HepG2 (cell line): ENCODE results near the gene C19orf73. TPM values are rescaled to one million over a fixed set of nuclear protein-coding genes. Genes with fewer than 3 reads are reported as not detected.
A peak's percentile ranks its signal among the peaks of the same experiment; 100 is the strongest.

Source experiments
- CREB1 ChIP-seq, 2 experiments: fragments of 450-650 bp in 1 of 2; IDR thresholded peaks; 2 replicates each; pipeline ENCODE4 v1.6.1; 2016 to 2017; ENCODE audit warnings: control low read depth in 1 of 2, mild to moderate bottlenecking in 1 of 2, missing compliant biosample characterization in 1 of 2, missing genetic modification characterization in 1 of 2
- ELF3 ChIP-seq: IDR thresholded peaks from 2 replicates; pipeline ENCODE4 v1.6.1; 2016; ENCODE audit warnings: missing genetic modification reagents, missing compliant biosample characterization
- FOXJ3 ChIP-seq: sonication (generic); formaldehyde crosslinking; IDR thresholded peaks from 2 replicates; pipeline ENCODE4 v1.4.0; 2020; ENCODE audit warnings: missing genetic modification reagents, mild to moderate bottlenecking, borderline replicate concordance
- FOXK2 ChIP-seq: fragments of 450-650 bp; IDR thresholded peaks from 2 replicates; pipeline ENCODE4 v1.6.1; 2016
- JARID2 ChIP-seq: sonication (generic); formaldehyde crosslinking; IDR thresholded peaks from 2 replicates; pipeline ENCODE4 v1.8.1; 2023; ENCODE audit warnings: missing genetic modification reagents, inconsistent platforms; ENCODE audit not compliant: insufficient replicate concordance
- NFYC ChIP-seq: IDR thresholded peaks from 2 replicates; pipeline ENCODE4 v1.6.1; 2016; ENCODE audit warnings: missing genetic modification reagents, missing compliant biosample characterization
- RFXAP ChIP-seq: sonication (generic); formaldehyde crosslinking; IDR thresholded peaks from 2 replicates; pipeline ENCODE4 v1.4.0; 2020; ENCODE audit warnings: missing genetic modification reagents, borderline replicate concordance
- SP140L ChIP-seq: sonication (generic); formaldehyde crosslinking; IDR thresholded peaks from 2 replicates; pipeline ENCODE4 v1.4.0; 2020; ENCODE audit warnings: missing genetic modification reagents, borderline replicate concordance
- THAP11 ChIP-seq: IDR thresholded peaks from 2 replicates; pipeline ENCODE4 v1.6.1; 2016; ENCODE audit warnings: missing biosample characterization, missing genetic modification reagents
- WIZ ChIP-seq: sonication (generic); formaldehyde crosslinking; IDR thresholded peaks from 2 replicates; pipeline ENCODE4 v1.5.1; 2020; ENCODE audit warnings: mild to moderate bottlenecking, missing genetic modification reagents
- ZBTB1 ChIP-seq: sonication (generic); formaldehyde crosslinking; IDR thresholded peaks from 2 replicates; pipeline ENCODE4 v1.4.0; 2020; ENCODE audit warnings: missing genetic modification reagents, borderline replicate concordance
- ZNF30 ChIP-seq: sonication (generic); formaldehyde crosslinking; IDR thresholded peaks from 2 replicates; pipeline ENCODE4 v1.5.0; 2020; ENCODE audit warnings: mild to moderate bottlenecking, missing genetic modification reagents
- ZNF672 ChIP-seq: sonication (generic); formaldehyde crosslinking; IDR thresholded peaks from 2 replicates; pipeline ENCODE4 v1.8.1; 2022; ENCODE audit warnings: missing genetic modification reagents
- ZNF710 ChIP-seq: sonication (generic); formaldehyde crosslinking; IDR thresholded peaks from 2 replicates; pipeline ENCODE4 v1.5.0; 2020; ENCODE audit warnings: mild to moderate bottlenecking, missing genetic modification reagents, borderline replicate concordance
- ZNF740 ChIP-seq: sonication (generic); formaldehyde crosslinking; IDR thresholded peaks from 2 replicates; pipeline ENCODE4 v1.4.0; 2020; ENCODE audit warnings: missing genetic modification reagents
- ZNF790 ChIP-seq: sonication (generic); formaldehyde crosslinking; IDR thresholded peaks from 2 replicates; pipeline ENCODE4 v1.8.0; 2022; ENCODE audit warnings: missing genetic modification reagents, mild to moderate bottlenecking, borderline replicate concordance
- ZNF878 ChIP-seq: sonication (generic); formaldehyde crosslinking; IDR thresholded peaks from 2 replicates; pipeline ENCODE4 v1.8.1; 2023; ENCODE audit warnings: mild to moderate bottlenecking, missing genetic modification reagents, moderate library complexity
- polyA plus RNA-seq, 8 experiments: library from polyadenylated mRNA; depleted of rRNA in 3 of 8; stranded (reverse) in 7 of 8; unstranded in 1 of 8; fragments of >200 nt; fragmentation: Illumina TruSeq in 4 of 8; extraction: Trizol in 4 of 8; gene quantifications; 2 replicates each; pipeline versions ENCODE4 v1.2.1 to v1.2.3, GENCODE V29; 2011 to 2016; ENCODE audit warnings: low read depth in 4 of 8, missing spikeins in 1 of 8, mixed read lengths in 1 of 8; ENCODE audit not compliant: insufficient read depth in 1 of 8
- total RNA-seq, 5 experiments: library from RNA; depleted of rRNA; stranded (reverse); fragments of >200 nt; fragmentation: Illumina TruSeq; extraction: Trizol; gene quantifications; 2 replicates each; pipeline ENCODE4 v1.2.3, GENCODE V29; 2016; ENCODE audit warnings: low read depth in 1 of 5
- TF ChIP-seq, protein P1 (sequence below): sonication (generic); formaldehyde crosslinking; IDR thresholded peaks from 2 replicates; pipeline ENCODE4 v1.4.0; 2020; ENCODE audit warnings: missing genetic modification reagents, mild to moderate bottlenecking, borderline replicate concordance

The C19orf73 gene
- total and polyA plus RNA-seq, 2 of the 13 experiments (the other 11 are each of a cell fraction or from before 2014, with no cell fraction given): 1.4 to 1.5 TPM

- TF ChIP-seq ZNF790 (CRISPR knock-in tag) (0 out of 2 replicates have a peak, but pooled peaks have one; percentile 57), ZNF30 (no peak; the same call in 1 of the 2 replicates), NFYC (CRISPR knock-in tag) (no peak), ZNF878 (no peak; the same call in 1 of the 2 replicates), FOXK2 (no peak), FOXJ3 (CRISPR knock-in tag) (no peak), ZNF740 (peak; percentile 92), RFXAP (CRISPR knock-in tag) (no peak; the same call in 1 of the 2 replicates), ZNF710 (CRISPR knock-in tag) (no peak), WIZ (CRISPR knock-in tag) (peak; percentile 94), THAP11 (CRISPR knock-in tag) (peak; percentile 74), JARID2 (peak; percentile 27), CREB1 (IDR thresholded peaks at IDR 0.05) (no peak), CREB1 (CRISPR knock-in tag; IDR thresholded peaks at IDR 0.05) (no peak), ZBTB1 (no peak), ZNF672 (CRISPR knock-in tag) (no peak), ELF3 (peak; percentile 61), SP140L (CRISPR knock-in tag) (no peak)
- TF ChIP-seq, protein P1, sequence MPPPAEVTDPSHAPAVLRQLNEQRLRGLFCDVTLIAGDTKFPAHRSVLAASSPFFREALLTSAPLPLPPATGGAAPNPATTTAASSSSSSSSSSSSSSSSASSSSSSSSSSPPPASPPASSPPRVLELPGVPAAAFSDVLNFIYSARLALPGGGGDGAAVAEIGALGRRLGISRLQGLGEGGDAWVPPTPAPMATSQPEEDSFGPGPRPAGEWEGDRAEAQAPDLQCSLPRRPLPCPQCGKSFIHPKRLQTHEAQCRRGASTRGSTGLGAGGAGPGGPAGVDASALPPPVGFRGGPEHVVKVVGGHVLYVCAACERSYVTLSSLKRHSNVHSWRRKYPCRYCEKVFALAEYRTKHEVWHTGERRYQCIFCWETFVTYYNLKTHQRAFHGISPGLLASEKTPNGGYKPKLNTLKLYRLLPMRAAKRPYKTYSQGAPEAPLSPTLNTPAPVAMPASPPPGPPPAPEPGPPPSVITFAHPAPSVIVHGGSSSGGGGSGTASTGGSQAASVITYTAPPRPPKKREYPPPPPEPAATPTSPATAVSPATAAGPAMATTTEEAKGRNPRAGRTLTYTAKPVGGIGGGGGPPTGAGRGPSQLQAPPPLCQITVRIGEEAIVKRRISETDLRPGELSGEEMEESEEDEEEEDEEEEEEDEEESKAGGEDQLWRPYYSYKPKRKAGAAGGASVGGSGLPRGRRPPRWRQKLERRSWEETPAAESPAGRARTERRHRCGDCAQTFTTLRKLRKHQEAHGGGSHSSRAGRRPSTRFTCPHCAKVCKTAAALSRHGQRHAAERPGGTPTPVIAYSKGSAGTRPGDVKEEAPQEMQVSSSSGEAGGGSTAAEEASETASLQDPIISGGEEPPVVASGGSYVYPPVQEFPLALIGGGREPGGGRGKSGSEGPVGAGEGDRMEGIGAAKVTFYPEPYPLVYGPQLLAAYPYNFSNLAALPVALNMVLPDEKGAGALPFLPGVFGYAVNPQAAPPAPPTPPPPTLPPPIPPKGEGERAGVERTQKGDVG (CRISPR knock-in tag): no peak
Measured at GRCh38 chr19:49119411-49120324, 725 bp upstream of the C19orf73 start, which contains the start of gene PPFIA3 (continued).
